HG03378 (cell line): Measurements from ENCODE around the gene COG6.

Experiments used
- ATAC-seq: cut with Tn5 transposase; IDR thresholded peaks from one replicate; pipeline ENCODE4 v1.9.1; 2021; ENCODE audit warnings: mild to moderate bottlenecking, moderate library complexity; ENCODE audit not compliant: unreplicated experiment

Gene COG6

DNA sequence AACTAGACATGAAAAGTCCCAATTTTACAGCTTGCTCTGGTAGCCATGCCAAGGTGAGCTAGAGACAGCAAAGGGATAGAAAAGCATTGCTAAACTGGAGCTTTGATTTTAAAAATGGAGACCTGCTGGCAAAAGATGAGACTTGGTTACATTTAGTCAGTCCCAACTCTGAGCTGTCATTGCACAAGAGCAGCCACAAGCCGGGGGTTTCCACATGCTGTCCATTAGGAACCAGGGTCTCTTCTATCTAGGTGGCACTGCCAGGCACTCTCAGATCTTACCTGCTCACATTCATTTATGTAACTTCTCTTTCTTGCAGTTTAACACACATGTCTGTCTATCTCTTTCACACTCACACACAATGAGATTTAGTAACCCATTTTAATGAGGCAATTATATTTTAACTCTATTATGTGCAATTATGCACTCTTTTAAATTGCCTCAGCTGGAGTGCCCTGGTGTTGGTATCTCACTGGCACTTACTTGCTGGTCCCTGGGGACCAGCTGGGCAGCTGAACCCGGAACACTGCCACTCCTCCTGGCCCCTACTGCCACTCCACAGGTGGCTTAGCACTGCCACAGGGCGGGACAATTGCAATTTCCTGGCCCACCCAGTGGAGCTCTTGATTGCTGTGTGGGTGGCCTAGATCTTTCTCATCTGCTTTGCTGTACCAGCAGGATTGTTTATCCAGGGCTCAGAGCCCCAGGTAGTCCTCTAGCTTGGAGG is 112.5 kb downstream of the COG6 start:
- ATAC-seq: no peak

DNA sequence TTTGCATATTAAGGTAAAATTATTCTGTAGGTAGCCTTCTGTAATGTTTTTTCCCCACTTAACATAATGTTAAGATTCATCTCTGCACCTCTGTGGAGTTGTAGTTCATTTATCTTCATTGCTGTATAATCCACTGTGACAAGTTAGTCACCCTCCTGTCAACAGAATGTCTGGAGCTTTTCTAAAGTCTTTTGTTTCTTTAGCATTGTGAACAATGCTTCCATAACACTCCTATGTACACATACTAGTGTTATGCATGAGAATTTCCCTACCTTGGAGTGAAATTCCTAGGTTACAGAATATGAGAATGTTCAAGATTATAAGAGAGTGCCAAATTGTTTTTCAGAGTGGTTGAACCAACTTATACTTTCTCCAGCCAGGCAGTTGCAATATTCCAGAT is 113.5 kb downstream of the COG6 start:
- no peak for ATAC-seq

DNA sequence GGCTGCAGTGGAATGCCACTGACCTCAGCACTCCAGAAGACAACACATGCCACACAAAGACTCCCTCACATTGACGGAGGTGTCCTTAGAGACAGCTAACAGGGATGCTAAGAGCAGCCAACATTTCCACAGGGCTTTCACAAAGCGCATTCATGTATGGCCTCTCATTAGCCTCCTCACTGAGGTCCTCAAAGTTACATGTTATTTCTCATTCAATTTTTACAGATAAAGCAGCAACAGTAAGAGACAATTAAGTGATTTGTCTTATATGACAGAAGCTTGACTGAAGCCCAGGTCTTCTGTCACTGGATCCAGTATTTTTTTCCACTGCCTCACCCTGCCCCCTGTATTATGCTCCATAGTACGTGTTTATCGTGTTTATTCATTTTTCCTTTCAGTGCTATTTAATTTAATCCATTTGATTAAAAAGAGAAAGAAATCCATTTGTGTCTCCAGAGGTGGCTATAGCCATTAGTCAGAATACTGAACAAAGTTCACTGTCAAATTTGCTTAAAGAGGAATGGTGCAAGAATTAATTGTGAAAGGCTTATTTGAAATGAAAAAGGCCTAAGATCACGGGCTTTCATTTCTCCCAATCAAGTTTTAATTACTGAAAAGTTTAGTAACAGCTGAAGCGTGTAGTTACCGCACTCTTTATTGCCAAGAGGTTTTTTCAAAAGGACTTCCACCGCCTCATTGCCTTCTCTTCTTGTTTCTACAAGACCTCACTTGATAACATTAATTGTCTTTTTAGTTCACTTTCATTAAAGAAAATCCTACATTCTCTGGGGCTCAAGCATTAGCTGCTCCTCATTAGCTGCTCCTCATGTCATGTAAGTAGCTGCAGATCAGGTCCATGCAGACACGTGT is 115.0 kb downstream of the COG6 start:
- ATAC-seq: no peak

DNA sequence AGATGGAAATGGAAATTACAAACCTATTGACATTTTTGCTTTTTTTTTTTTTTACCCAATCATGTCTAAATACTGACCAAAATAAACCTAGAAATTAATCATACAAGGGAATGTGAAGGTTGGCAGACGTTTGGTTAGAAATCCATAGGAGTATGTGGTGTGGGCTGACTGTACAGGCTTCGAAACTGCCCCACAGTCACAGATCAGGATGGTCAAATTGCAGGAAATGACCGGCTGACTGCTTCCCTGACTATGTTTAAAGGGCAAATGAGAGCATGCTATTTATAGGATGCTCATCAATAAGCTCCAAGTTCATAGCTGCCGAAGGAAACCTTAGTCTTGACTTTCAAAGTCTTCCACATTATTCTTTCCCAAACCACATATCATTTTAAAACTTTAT is 118.4 kb downstream of the COG6 start:
- ATAC-seq: no peak

DNA sequence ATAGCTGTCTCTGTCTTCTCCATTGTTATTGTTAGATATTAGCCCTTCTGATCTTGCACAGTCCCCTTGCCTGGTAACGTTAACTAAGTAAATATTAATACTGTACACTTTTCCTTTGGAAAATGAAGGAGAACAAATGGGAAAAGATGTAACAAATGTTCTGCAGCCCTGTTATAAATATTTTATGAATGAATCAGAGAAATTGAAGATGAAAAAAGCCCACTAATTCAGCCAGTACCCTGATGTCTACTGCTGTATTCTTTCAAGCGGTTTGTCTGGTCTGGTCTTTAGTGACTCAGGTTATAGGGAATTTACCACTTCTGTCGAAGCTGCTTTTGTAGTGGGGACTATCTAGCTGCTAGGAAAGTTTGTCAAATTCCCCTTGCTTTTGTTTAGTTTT is 121.0 kb downstream of the COG6 start:
- ATAC-seq: no peak

DNA sequence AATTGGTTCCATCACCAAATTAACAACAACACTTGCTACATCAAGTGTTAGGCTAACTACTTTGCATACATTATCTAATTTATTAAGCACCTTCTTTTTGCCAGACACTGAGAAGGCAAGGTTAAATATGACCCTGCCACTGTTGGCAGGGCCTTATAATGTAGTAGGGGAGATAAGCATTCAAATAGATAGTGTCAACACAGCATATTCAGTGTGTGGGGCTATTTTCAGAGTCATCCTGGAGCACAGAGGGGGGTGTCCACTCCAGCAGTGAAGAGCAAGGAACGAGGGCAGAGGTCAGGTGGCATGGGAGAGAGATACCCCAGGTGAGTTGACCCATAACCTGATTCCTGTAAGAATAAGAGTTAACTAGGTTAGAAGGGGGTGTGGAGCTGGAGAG is 121.6 kb downstream of the COG6 start:
- ATAC-seq: no peak

DNA sequence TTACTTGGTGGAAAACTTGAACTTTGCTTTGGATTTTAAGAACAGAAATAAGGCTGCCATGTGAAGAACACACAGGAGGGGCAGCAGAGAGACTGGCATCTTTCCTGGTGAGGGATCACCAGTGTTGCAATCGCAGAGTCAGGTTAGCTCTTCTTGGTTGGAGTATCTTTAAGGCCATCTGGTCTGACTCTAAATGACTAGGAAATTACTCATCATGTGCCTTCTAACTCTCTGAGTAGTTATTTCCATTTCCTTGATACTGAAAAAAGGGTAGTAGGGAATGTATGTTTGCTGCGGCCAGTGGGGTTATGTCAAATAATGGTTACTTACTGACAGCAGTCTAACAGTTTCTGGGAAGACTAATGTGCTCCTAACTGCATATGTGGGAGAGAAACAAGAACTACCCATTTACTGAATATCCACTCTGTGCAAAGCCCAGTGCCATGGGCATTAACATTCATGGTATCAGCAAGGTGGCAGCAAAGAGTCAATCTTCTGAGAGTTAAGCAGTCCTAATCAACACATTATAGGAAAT is 122.1 kb downstream of the COG6 start:
- peak; percentile 46 for ATAC-seq

DNA sequence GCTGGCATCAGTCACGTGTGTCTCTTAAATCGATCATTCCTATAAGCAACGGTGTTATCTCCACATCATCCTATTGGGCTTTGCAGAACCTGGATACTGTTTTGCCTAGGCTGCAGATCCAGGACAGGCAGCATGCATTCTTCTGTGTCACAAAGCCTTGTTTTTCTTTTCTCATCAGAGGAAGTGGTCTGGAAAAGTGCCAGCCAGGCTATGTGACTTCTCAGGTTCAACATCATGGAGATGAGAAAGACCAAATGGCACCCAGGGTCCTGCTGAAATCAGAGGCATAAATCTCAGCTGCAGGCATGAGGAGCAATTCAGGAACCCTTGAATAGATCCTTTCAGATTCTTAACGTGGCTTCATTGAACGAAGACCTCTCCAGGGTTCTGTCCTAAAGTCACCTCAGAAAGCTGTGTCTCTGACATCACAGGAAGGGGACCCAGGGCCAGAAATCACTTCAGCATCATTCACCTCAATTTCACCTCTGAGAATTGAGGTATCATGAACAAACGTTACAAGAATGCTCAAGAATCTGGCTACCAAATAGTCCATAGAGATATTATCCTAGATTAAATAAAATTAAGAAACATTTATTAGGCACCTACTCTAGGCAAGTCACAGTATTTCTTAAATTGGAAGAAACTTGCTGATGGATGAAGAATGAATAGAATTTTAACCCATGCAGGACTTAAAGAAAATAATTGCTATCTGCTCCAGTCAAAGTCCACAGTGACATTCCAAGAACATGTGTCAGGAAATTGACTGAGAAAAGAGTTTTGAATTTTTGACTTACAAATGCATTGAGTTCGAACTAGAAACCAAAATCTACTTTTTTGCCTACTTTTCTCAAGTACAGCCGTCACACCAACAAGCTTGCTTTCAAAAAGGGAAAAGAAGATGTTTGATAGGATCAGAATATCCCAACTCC is 124.1 kb downstream of the COG6 start:
- no peak for ATAC-seq

DNA sequence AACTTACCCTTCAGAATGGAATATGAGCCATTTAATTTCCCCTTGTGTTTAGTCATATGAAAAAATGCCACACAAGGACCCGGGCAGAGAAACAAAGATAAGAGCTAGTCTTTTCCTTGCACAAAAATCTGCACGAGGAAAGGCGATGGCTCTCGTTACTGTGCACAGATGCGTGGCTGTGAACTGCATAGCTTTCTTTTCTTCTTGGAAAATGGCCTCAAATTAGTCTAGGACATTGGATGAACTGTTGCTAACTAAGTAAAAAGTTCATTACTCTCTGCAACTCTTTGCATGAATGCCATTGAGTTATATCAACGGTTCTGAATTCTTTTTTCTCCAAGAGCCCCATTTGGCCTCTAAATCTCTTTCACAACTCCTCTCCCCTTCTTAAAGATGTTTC is 125.2 kb downstream of the COG6 start:
- no peak for ATAC-seq

DNA sequence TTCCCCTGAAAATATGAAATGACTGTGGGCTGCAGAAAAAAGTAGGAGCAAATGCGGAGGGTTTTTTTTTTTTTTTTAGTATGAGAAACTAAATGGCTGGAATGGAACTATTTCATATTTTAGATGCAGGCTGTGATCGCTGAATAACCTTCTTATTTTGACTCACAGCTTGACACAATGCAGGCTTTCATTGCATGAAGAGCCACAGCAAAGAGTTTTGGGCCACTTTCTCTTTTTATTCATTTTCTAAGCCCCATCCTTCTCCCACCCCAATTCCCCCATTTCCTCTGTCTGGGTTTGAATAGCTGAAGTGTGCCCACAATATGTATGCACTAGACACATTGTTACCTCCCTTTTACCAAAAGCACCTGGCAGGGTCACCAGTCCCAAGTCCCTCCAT is 125.9 kb downstream of the COG6 start:
- ATAC-seq: no peak

DNA sequence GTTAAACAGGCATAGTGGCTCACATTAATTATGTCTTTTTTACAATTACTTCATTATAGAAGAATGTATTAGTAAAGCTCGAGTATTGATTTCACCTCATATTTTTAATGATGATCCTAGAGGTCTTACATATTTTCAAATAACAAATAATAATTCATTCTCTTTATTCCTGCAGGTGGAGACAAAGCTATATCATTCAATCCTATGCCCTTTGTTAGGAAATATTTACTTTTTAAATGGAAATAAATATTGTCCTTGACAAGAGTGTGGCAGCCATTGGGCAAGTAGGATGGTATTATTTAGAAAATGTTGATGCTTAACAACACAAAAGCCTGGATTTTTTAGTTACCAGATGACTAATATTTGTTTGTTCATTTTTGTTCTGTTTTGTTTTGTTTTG is 127.6 kb downstream of the COG6 start:
- no peak for ATAC-seq

DNA sequence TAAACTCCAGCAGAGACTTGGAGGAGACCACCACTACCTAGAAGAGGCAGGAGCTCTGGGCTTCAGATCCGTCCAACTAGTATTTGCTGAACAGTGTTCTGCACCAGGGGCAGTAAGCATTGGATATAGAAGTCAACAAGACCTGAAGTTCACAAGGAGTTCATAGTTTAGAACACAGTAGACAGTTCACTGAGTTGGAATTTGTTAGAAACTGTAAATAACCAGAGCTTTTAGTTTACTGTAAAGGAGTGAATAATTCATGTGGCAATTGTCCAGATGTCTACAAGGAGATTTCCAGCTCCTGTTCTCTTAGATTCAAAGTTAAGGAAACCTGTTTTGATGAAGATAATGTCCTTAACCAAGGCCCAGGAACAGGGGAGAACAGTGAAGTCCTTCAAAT is 128.9 kb downstream of the COG6 start:
- ATAC-seq: no peak

DNA sequence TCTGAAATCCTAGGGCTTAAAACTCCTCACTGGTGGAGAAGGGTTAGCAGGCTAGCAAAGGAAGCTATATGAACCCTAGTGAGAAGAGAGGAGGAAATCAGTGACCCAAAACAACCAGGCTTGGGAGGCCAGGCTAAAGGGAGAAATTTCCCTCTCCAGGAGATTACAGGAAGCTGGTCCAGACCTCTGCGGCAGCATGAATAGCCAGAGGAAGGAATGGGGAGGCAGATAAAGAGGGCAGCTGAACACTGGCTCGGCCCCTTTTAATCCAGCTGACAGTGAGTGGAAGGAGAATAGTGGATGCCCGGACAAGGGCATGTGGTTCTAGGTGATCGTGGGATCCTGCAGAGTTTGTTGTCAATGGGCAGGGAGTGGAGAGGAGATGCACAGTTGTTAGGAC is 130.6 kb downstream of the COG6 start:
- no peak for ATAC-seq

DNA sequence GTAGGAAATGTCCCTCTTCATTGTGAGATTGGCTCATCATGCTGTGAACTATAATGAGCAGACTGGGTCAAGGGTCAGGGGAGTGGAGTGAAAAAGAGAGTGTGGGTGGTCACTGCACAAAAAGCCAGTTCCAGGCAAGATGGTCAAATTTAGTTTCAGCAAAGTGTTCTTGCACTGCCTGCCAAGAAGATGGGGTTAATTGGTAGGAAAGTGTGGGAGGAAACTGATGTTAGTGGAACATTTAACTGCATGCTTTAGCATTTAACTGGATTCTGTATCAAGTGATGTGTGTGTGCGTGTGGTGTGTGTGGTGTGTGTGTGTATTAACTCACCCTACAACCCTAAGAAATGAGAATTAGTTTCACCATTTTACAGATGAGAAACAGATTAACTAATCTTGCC is 131.6 kb downstream of the COG6 start:
- no peak for ATAC-seq

DNA sequence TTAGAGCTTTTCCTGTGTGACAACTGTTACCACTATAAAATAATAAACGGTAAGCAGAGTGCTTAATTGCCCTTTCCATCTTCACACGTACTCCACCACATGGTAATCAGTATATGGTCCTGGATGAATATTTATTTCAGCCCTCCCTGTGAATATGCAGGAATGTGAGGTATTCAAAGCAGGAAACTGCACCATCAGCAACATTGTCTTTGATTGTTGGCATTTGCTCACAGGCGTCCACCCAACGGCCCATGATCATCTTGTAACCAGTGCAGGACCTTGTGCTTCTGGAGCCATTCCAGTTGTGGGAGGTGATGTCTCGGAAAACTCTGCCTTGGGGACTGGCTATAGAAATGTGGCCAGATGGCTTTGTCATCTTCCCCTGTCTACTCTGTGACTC is 132.6 kb downstream of the COG6 start:
- ATAC-seq: no peak

DNA sequence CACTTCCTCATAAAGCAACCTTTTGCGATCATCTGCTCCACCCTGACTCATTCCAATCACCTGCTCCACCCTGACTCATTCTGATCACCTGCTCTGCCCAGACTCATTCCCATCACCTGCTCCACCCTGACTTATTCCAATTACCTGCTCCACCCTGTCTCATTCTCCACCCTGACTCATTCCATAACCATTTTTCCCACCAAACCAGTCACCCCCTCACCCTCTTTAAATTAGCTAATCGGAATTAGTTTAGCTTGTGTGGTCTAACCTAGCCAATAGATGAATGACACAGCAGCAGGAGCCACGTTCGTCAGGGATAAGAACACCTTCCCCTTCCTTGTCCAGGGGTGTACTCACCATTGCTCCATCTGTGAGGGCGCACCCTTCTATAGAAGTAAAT is 134.0 kb downstream of the COG6 start:
- no peak for ATAC-seq
